GM20000 (cell line): ENCODE data around the gene IFNA2.
"Not testable (repeated sequence)": the region's sequence is repeated elsewhere in the genome, so short reads cannot be mapped to it uniquely, and the experiment has no call there.

Experiments used
- DNase-seq: peaks from one replicate; pipeline ENCODE4 v3.0.0; 2012; ENCODE audit warnings: low spot score
- TF ChIP-seq, protein P1 (sequence below): IDR thresholded peaks from 2 replicates; pipeline ENCODE4 v1.5.1; 2012; ENCODE audit warnings: mild to moderate bottlenecking, control low read depth; ENCODE audit errors: extremely low read depth, missing control alignments

IFNA2 gene

GRCh38 chr9:21385131-21385670 lies at the start of gene IFNA2:
IFNA2 (minus strand) TSS chr9:21385398; CDS start chr9:21385329, 69 bp downstream.
- no peak for DNase-seq
- TF ChIP-seq, protein P1, sequence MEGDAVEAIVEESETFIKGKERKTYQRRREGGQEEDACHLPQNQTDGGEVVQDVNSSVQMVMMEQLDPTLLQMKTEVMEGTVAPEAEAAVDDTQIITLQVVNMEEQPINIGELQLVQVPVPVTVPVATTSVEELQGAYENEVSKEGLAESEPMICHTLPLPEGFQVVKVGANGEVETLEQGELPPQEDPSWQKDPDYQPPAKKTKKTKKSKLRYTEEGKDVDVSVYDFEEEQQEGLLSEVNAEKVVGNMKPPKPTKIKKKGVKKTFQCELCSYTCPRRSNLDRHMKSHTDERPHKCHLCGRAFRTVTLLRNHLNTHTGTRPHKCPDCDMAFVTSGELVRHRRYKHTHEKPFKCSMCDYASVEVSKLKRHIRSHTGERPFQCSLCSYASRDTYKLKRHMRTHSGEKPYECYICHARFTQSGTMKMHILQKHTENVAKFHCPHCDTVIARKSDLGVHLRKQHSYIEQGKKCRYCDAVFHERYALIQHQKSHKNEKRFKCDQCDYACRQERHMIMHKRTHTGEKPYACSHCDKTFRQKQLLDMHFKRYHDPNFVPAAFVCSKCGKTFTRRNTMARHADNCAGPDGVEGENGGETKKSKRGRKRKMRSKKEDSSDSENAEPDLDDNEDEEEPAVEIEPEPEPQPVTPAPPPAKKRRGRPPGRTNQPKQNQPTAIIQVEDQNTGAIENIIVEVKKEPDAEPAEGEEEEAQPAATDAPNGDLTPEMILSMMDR, result no peak

GRCh38 chr9:21435015-21435383 lies 49.8 kb upstream of the IFNA2 start:
- DNase-seq, result not testable (repeated sequence)

DNA sequence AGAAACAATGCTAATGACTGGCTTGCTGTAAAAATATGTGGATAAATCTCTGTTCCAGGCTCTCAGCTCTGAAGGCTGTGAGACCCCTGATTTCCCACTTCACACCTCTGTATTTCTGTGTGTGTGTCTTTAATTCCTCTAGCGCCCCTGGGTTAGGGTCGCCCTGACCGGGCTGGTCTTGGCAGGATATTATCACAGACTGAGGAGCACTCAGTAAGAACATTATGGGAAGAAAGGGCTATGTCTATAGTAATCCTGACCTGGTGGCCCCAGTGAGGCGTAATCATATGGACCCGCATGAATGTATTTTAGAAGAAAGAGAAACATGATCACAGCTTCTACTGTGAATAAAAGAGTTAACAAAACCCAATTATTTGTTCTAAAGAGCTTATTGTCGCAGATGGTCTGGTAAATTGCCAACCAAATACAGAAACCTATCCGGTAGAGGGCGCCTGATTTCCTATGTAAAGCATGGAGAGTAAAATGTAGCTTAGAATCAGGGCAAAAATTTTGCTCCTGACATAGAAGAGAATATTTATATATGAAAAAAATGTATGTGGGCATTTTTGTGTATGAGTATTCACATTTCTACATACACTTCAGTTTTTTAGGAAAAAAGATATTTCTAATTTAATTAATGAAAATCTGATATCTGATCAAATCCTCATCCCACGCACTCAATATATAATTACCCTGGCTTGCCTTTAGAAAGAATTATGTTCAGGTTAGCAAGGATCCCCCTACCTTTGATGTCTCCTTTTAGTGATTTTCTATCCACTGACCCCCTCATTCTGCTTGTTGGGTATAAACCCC lies 49.2 kb upstream of the IFNA2 start:
- peak; percentile 31 for DNase-seq
- TF ChIP-seq, protein P1, result peak; percentile 57

DNA sequence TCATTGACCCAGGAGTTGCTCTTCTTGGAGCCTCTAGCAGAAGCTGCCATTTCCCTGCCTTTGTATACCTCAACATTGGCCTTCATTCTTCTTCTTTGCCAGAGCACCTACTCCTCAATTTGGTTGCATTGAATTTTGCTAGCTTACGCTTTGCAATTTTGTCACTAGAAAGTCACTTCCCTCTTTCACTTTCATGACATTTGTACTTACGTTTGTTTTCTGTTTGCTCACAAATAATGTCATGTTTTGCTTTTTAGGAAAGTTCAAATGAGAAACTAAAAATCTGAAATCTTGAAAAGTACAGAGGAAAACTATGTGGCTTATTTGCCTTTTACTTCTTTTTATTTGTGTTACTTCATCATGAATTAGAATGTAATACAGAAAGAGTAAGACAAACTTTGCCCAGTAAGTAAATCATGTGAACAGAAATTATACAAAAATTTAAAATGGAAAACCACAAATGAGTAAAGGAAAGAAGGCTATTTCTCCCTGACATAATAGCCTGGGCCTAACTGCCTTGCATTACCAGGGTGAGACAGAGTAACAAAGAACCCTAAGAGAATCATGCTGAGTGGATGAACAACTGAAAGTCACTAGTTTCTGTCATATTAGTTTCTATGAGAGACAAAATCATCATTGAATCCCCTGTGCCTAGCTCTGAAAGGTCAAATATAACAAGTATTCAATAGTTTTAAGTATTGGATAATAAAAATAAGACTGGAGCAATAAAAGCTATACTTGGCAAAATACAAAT lies 47.7 kb upstream of the IFNA2 start:
- TF ChIP-seq, protein P1, result no peak
- no peak for DNase-seq

DNA sequence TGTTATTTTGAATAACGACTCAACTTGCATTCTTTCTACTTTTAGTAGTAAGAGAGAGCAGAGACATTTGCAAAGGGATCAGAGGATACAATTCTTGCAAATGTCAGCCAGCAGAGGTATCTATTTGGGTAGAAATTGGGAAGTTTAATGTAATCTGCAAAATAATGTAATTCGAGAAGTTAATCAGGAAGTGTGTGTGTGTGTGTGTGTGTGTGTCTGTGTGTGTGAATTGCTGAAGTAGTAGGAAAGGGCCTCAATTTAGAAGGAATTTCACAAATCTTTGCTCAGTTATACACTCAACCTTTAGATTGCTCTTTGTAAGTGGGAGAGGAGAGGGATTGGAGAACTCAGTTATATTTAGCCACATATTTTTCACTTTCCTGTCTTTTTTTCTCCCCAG lies 44.0 kb upstream of the IFNA2 start:
- TF ChIP-seq, protein P1, result no peak
- no peak for DNase-seq

- no peak for DNase-seq
- TF ChIP-seq, protein P1, result no peak
These were observed 43.0 kb upstream of the IFNA2 start for GRCh38 chr9:21428235-21428634.

GRCh38 chr9:21415493-21416267 lies 30.5 kb upstream of the IFNA2 start:
- TF ChIP-seq, protein P1, result no peak
- no peak for DNase-seq
